ENCODE data around the gene GMPS. TPM values are rescaled to one million over a fixed set of nuclear protein-coding genes. Genes with fewer than 3 reads are reported as not detected.

Gene GMPS
- total and polyA plus RNA-seq, 2 of the 8 experiments (the other 6 are each of a cell fraction or from before 2014, with no cell fraction given), result 57.7 to 175 TPM

GRCh38 chr3:155889952-155890351 lies 19.5 kb downstream of the GMPS start:
- Histone ChIP-seq H3K23me2 (ENCODE audit: low read depth, low read length) (no peaks in the 10 kb centered on the region), H2BK15ac (ENCODE audit: low read length) (no peak overlapping the region), H3K18ac (ENCODE audit: extremely low read depth, low read length) (no peak overlapping the region), H3K4me3 (ENCODE audit: extremely low read depth in 1 of 4, insufficient read depth in 2 of 4, low read depth in 3 of 4, low read length in 4 of 4) (no peak overlapping the region), H2AK5ac (ENCODE audit: low read depth, low read length) (no peak overlapping the region), H2BK12ac (ENCODE audit: low read depth, low read length) (no peak overlapping the region), H3K79me2 (ENCODE audit: control insufficient read depth in 1 of 2, insufficient read depth in 2 of 2, low read length in 2 of 2) (peaks cover 6 to 82% of the 10 kb centered on the region in 2 experiments; a peak in 3 of 4 replicates), H2BK5ac (ENCODE audit: low read depth, low read length) (no peak overlapping the region), H3K4ac (replicated peaks; ENCODE audit: insufficient read length, low read depth, low read length) (no peak overlapping the region), H4K8ac (ENCODE audit: extremely low read depth, insufficient read depth, low read length) (no peak overlapping the region), H2BK120ac (replicated peaks; ENCODE audit: low read depth, low read length) (no peak overlapping the region), H4K5ac (ENCODE audit: insufficient read length, low read depth, low read length) (no peak overlapping the region), H2BK20ac (ENCODE audit: low read length) (no peak overlapping the region), H2AFZ (ENCODE audit: low read length) (no peak overlapping the region), H4K20me1 (replicated peaks in 1 of 2; ENCODE audit: control insufficient read depth in 1 of 2, insufficient read depth in 2 of 2, low read length in 2 of 2) (peaks cover 8% of the 10 kb centered on the region in 2 experiments), H3K9me3 (ENCODE audit: insufficient read depth in 2 of 2, low read depth in 1 of 2, low read length in 1 of 2) (no peaks in the 10 kb centered on the region), H3K23ac (ENCODE audit: insufficient read length) (no peak overlapping the region), H3K4me1 (replicated peaks in 1 of 4; ENCODE audit: control insufficient read depth in 3 of 4, insufficient read depth in 4 of 4, low read length in 3 of 4) (no peaks in the 10 kb centered on the region), H3K27ac (ENCODE audit: low read depth, low read length) (no peak overlapping the region), H3K4me2 (ENCODE audit: insufficient read depth in 1 of 2, low read depth in 2 of 2, low read length in 2 of 2) (no peak overlapping the region), H3K14ac (ENCODE audit: insufficient read length) (no peak overlapping the region), H3K27me3 (replicated peaks in 1 of 4; ENCODE audit: control insufficient read depth in 3 of 4, extremely low read depth in 1 of 4, insufficient read depth in 3 of 4, low read length in 3 of 4) (no peaks in the 10 kb centered on the region), H3K56ac (replicated peaks; ENCODE audit: insufficient read length, low read depth, low read length) (no peak overlapping the region), H3K9ac (replicated peaks in 1 of 4; ENCODE audit: extremely low read depth in 1 of 4, low read depth in 3 of 4, low read length in 3 of 4) (no peak overlapping the region), H3K36me3 (ENCODE audit: control insufficient read depth in 2 of 4, insufficient read depth in 4 of 4, low read length in 3 of 4) (peaks cover 0 to 17% (median 5%) of the 10 kb centered on the region in 4 experiments; a peak in 4 of 8 replicates), H4K91ac (replicated peaks; ENCODE audit: insufficient read length, low read length) (no peak overlapping the region), H3K79me1 (ENCODE audit: low read depth, low read length) (0 out of 2 replicates have a peak, but pooled peaks cover 2% of the 10 kb centered on the region)
- FAIRE-seq (no peak), DNase-seq (ENCODE audit: low read depth in 1 of 2, low spot score in 2 of 2) (no peak)
- WGBS, 2 experiments (ENCODE audit: extremely low coverage in 1 of 2, insufficient coverage in 1 of 2, insufficient read length in 1 of 2, insufficient replicate concordance in 2 of 2, low coverage in 1 of 2, low lambda C conversion rate in 2 of 2, missing lambda C conversion rate in 1 of 2), result 80% methylated on average over 1 of the region's 1 CpG; no CpG with 5 or more reads in 1 of the 2 experiments
- TF ChIP-seq TEAD4 (IDR thresholded peaks at IDR 0.05; ENCODE audit: low read depth, low read length) (no peak), GABPA (IDR thresholded peaks at IDR 0.05; ENCODE audit: borderline replicate concordance, insufficient read depth, low read length) (no peak), BACH1 (IDR thresholded peaks at IDR 0.05; ENCODE audit: low read length) (no peak), ASH2L (IDR thresholded peaks at IDR 0.05; ENCODE audit: low read length) (no peak), SAP30 (IDR thresholded peaks at IDR 0.05; ENCODE audit: insufficient read depth, insufficient replicate concordance, low read length) (no peak), FOSL1 (IDR thresholded peaks at IDR 0.05; ENCODE audit: insufficient read depth, low read depth, low read length) (no peak), YY1 (IDR thresholded peaks at IDR 0.05; ENCODE audit: low read depth, low read length) (no peak), SP2 (IDR thresholded peaks at IDR 0.05; ENCODE audit: low read length) (no peak), TAF1 (IDR thresholded peaks at IDR 0.05; ENCODE audit: low read depth, low read length) (no peak), RAD21 (IDR thresholded peaks at IDR 0.05 in 1 of 2, conservative IDR thresholded peaks at IDR 0.05 in 1 of 2; ENCODE audit: low read depth in 2 of 2, low read length in 2 of 2) (no peak)
- TF ChIP-seq, protein P1, sequence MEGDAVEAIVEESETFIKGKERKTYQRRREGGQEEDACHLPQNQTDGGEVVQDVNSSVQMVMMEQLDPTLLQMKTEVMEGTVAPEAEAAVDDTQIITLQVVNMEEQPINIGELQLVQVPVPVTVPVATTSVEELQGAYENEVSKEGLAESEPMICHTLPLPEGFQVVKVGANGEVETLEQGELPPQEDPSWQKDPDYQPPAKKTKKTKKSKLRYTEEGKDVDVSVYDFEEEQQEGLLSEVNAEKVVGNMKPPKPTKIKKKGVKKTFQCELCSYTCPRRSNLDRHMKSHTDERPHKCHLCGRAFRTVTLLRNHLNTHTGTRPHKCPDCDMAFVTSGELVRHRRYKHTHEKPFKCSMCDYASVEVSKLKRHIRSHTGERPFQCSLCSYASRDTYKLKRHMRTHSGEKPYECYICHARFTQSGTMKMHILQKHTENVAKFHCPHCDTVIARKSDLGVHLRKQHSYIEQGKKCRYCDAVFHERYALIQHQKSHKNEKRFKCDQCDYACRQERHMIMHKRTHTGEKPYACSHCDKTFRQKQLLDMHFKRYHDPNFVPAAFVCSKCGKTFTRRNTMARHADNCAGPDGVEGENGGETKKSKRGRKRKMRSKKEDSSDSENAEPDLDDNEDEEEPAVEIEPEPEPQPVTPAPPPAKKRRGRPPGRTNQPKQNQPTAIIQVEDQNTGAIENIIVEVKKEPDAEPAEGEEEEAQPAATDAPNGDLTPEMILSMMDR (IDR thresholded peaks at IDR 0.05; ENCODE audit: control extremely low read depth in 1 of 3, insufficient read depth in 1 of 3, low read depth in 1 of 3, low read length in 3 of 3), result no peak
- ChIA-PET CTCF (ENCODE audit: partially characterized antibody) (interaction anchor here (0.7 kb wide), 1 partner anchor 110 kb away, joined by 3 read pairs; no protein-coding TSS in a partner anchor), POLR2A (ENCODE audit: partially characterized antibody) (interaction anchor here (1.1 kb wide), 1 partner anchor 9 kb away, joined by 3 read pairs; no protein-coding TSS in a partner anchor)

Data from H1 (cell line).